GM23248 (cell line): Measurements from ENCODE around the gene DIPK2A.

ENCODE experiments used
- EZH2 ChIP-seq: fragments of 200-600 bp; sonication (generic); IDR thresholded peaks from 2 replicates; pipeline ENCODE4 v1.6.1; 2018; ENCODE audit warnings: antibody characterized with exemption, mild to moderate bottlenecking; ENCODE audit not compliant: insufficient read depth, poor library complexity, severe bottlenecking
- EZH2phosphoT487 ChIP-seq: fragments of 200-600 bp; sonication (generic); IDR thresholded peaks from 2 replicates; pipeline ENCODE4 v1.6.1; 2018; ENCODE audit warnings: antibody characterized with exemption, moderate library complexity, mild to moderate bottlenecking, low read depth; ENCODE audit not compliant: insufficient read depth

- TF ChIP-seq EZH2phosphoT487 (no peak), EZH2 (no peak)
Measured at GRCh38 chr3:143950810-143951209, 20.8 kb upstream of the DIPK2A start.
